GM21825 (cell line): ENCODE data around the gene LRIT3.

Experiments used
- ATAC-seq: cut with Tn5 transposase; IDR thresholded peaks from one replicate; pipeline ENCODE4 v1.9.1; 2021; ENCODE audit warnings: mild to moderate bottlenecking, moderate library complexity; ENCODE audit not compliant: unreplicated experiment

LRIT3 gene

DNA sequence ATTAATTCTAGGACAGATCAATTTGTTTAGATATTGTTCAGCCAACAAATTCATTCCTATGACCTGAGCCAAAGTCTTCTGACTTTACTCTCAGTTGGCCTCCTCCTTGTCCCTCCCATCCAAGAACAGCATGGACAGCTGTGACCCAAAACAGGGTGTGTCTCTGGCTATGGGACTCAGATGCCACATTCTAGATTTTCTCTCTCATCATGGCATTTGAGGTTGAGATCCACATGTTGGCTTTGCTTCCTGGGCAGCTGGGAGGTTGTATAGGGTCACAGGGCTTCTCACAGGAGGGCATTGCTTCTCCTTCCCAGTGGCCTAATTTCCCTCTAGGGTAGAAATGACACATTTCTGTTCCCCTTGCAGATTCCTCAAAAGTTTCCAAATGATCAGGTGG, 42.2 kb downstream of the LRIT3 start:
- no peak for ATAC-seq

- ATAC-seq = no peak
These were observed 54.8 kb downstream of the LRIT3 start for GRCh38 chr4:109902559-109903251.

- ATAC-seq = no peak
These were observed 60.8 kb downstream of the LRIT3 start for GRCh38 chr4:109908731-109909130.

- ATAC-seq = no peak
These were observed 62.3 kb downstream of the LRIT3 start for GRCh38 chr4:109910256-109910655.

DNA sequence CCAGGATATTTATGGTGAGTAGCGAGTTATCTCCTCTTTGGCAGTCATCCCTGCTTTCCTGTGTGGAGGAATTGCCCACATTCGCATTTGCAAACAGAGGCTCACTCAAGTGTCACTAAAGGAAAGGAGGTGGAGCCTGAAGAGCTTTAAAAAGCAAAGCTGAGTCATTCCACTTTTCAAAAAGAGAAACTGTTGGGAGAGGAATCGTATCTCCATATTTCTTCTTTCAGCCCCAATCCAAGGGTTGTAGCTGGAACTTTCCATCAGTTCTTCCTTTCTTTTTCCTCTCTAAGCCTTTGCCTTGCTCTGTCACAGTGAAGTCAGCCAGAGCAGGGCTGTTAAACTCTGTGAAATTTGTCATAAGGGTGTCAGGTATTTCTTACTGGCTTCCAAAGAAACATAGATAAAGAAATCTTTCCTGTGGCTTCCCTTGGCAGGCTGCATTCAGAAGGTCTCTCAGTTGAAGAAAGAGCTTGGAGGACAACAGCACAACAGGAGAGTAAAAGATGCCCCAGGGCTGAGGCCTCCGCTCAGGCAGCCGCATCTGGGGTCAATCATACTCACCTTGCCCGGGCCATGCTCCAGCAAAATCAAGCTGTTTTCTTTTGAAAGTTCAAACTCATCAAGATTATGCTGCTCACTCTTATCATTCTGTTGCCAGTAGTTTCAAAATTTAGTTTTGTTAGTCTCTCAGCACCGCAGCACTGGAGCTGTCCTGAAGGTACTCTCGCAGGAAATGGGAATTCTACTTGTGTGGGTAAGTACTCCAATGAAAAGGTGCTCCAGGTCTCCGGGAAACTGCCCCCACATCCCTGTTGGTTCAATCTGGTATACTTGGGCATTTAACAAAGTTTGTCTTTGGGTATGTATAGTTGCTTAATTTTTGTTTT, 65.0 kb downstream of the LRIT3 start, which contains the start of gene EGF:
EGF (plus strand) TSS at position 178 of the 890 bp plus-strand sequence; CDS start at position 631, 453 bp downstream.
- ATAC-seq = no peak

- ATAC-seq = no peak
These were observed 65.8 kb downstream of the LRIT3 start for GRCh38 chr4:109913596-109914241.

DNA sequence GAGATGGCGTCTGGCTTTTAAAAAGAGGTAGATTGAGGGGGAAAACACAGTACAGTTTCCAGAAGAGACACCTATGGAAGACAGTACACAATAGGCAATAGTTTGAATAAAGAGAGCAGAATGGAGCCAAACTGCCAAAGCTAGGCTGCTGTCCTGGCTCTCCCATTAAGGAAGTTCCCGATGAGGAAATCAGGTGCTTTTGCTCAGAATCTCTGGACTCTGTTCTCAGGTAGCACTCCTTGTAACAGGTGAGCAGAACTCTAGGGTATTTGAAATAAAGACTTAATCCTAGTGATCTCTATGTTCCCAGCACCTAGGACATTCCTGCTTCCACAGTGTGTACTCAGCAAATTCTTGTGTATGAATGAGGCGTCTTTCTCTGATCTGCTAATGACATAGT, 66.4 kb downstream of the LRIT3 start:
- ATAC-seq = no peak

- ATAC-seq = no peak
These were observed 67.6 kb downstream of the LRIT3 start for GRCh38 chr4:109915385-109916026.

GRCh38 chr4:109916027-109916409, 68.1 kb downstream of the LRIT3 start:
- ATAC-seq = no peak

DNA sequence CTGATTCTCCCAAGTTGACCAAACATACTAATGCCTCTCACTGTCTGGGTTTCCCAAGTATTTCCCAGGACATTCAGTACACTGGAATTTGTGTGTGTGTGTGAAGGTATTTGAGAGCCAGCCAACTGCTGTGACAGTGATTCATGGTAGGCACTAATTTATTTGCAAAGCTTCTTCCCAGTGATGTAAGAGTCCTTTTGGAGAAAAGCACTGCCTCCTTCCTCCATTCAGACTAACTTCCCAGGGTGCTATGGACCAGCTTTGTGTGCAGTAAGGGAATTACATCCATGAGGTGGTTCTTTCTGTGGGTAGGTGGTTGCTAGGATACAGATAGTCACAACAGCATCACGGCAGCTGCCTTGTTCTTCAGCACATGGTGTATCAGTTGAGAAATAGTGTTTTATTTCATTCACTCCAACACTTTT, 73.5 kb downstream of the LRIT3 start:
- ATAC-seq = no peak
